NCI-H128 (cell line): Measurements from ENCODE around the gene ZNF532.

ENCODE experiments used
- DNase-seq: peaks from one replicate; lab custom pipeline; 2025; ENCODE audit not compliant: unreplicated experiment; lab: John Stamatoyannopoulos, UW

ZNF532 gene

GRCh38 chr18:59029663-59030429 is 165.2 kb downstream of the ZNF532 start:
- no peak for DNase-seq

- DNase-seq: no peak
These were observed 167.6 kb downstream of the ZNF532 start for GRCh38 chr18:59032308-59032707.

- no peak for DNase-seq
These were observed 168.7 kb downstream of the ZNF532 start for GRCh38 chr18:59033359-59033758.

- DNase-seq: no peak
These were observed 169.3 kb downstream of the ZNF532 start for GRCh38 chr18:59033974-59034373.

GRCh38 chr18:59035591-59035990 is 170.9 kb downstream of the ZNF532 start:
- no peak for DNase-seq
